GM10266 (cell line): ENCODE measurements around the gene CELSR3.

ENCODE experiments used
- DNase-seq: peaks from one replicate; pipeline ENCODE4 v3.0.0; 2012; ENCODE audit errors: extremely low spot score
- CTCF ChIP-seq: IDR thresholded peaks from 2 replicates; pipeline ENCODE4 v1.5.1; 2012; ENCODE audit warnings: mild to moderate bottlenecking, low read depth; ENCODE audit not compliant: control insufficient read depth, insufficient read depth; ENCODE audit errors: missing control alignments

Gene CELSR3

DNA sequence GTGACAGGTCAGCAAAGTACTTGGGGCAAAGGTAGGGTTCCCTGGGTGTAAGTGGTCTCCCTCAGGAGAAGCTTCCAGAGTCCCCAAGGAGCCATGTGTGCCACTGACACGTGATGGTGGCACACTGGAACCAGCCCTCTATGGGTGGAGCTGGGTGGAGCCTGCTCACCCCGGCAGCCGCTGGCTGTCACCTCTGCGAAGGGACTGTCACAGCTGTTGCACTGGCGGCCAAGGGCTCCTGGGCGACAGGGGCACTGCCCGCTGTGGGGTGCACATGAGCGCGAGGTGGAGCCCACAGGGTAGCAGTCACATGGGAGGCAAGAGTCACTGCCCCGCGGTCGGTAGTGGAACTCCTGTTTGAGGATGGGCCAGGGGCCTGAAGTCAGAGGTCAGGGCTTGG is 12.0 kb downstream of the CELSR3 start:
- TF ChIP-seq CTCF: no peak
- no peak for DNase-seq

DNA sequence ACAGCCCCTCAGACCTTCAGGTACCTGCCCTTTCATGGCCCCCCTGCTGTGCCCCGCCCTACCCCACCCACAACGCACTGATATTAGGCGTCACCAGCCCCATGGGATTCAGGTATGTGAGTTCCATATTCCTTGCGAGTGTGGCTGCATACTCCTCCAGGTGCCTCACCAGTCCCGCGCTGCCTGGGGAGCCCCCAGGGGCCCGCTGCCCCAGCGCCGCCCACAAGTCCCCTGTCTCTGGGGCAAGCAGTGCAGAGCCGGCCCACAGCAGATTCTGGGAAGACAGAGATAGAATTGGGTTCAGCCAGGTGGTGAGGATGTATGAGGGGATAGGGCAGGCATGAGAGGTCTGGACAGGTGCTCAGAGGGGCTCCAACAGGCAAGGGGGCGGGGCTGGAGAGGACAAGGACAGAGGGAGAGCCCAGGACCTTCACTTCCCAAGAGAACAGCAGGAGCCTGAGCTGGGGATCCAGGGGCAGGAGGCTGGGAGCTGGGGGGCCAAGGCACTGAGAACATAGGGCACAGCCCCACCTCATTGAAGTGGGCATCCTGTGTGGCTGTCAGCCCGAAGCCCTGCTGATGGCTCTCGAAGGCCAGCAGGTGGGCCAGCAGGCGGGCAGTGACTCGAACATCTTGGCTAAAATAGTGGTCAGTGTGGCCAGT is 14.4 kb downstream of the CELSR3 start:
- no peak for TF ChIP-seq CTCF
- no peak for DNase-seq

- TF ChIP-seq CTCF: no peak
- DNase-seq: no peak
These were observed 15.0 kb downstream of the CELSR3 start for GRCh38 chr3:48647714-48648113.

DNA sequence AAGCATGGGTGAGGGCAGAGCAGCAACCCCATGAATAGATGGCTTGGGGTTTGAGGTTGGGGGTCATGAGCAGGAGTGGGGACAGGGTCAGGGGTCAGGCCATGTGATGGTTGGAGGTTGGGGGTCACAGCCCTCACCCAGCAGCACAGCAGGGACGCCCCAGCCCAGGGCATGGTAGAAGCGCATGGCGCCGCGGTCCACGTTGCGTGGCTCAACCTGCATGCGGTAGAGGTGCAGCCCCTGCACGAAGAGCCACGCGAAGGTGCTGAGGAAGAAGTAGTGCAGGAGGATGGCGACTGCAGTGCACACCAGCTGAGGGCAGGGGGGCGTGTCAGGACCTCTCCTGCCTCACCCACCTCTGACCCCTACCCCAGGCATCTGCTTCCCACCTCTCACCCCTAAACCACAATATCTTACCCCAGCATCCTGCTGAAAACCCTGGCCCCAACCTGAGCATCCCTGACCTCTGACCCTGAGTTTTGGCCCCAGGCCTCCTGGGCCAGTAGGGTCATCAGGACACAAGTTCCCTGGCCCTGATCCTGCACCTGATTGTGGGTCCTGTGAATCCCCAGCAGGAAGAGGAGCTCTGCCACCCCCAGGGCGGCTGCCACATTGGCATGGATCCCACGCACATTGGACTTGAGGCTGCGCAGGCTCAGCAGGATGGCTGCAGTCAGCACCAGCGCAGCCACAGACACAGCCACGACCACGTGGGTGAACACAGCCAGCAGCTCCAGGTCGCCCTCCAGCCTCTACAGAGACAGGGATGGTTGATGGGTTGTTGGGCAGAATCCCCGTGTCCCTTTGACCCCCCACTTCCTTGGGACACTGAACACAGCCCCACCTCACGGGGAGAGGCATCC is 17.6 kb downstream of the CELSR3 start:
- no peak for TF ChIP-seq CTCF
- no peak for DNase-seq

DNA sequence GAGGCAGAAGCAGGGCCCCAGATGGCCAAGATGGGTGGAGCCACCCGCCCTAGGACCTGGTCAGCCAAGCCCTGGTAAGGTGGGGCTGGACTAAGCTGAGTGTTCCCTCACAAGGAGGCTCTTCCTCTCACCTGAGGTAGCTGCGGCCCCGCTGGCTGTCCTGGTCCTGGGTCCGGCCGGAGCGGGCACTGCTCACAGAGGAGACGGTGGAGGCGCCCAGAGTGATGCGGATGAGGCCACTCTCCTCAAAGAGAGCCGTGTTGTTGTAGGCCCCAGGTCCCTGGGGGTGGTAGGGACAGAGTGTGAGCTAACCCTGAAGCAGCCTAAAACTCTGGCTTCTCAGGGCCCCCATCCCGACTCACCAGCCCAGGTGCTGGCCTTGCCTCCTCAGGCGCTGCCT is 20.1 kb downstream of the CELSR3 start:
- no peak for DNase-seq
- TF ChIP-seq CTCF: no peak

GRCh38 chr3:48641396-48641795 is 21.3 kb downstream of the CELSR3 start:
- no peak for TF ChIP-seq CTCF
- DNase-seq: no peak
